IgD-negative memory B cell (primary cell): ENCODE data around the gene PDLIM5. TPM values are rescaled to one million over a fixed set of nuclear protein-coding genes. Genes with fewer than 3 reads are reported as not detected.
"Not testable (repeated sequence)": the region's sequence is repeated elsewhere in the genome, so short reads cannot be mapped to it uniquely, and the experiment has no call there.

Experiments used
- H3K27ac Mint-ChIP-seq, 3 donors: one replicate each; pipeline ENCODE4 v1.8.0; 2020 to 2022; ENCODE audit warnings: mild to moderate bottlenecking in 3 of 3, mixed read lengths in 3 of 3, moderate library complexity in 1 of 3
- H3K27me3 Mint-ChIP-seq: one replicate; pipeline ENCODE4 v1.8.0; 2021; ENCODE audit warnings: mixed read lengths
- H3K36me3 Mint-ChIP-seq: one replicate; pipeline ENCODE4 v1.8.0; 2020; ENCODE audit warnings: mild to moderate bottlenecking, mixed read lengths
- H3K4me1 Mint-ChIP-seq, 3 donors: one replicate each; pipeline ENCODE4 v1.8.0; 2020 to 2022; ENCODE audit warnings: mixed read lengths in 3 of 3, mild to moderate bottlenecking in 1 of 3
- H3K4me3 Mint-ChIP-seq, 4 donors: one replicate each; pipeline ENCODE4 v1.8.0; 2020 to 2022; ENCODE audit warnings: mild to moderate bottlenecking in 4 of 4, mixed read lengths in 4 of 4, moderate library complexity in 3 of 4
- H3K9me3 Mint-ChIP-seq, 3 donors: one replicate each; pipeline ENCODE4 v1.8.0; 2020 to 2021; ENCODE audit warnings: mixed read lengths in 3 of 3, mild to moderate bottlenecking in 1 of 3
- polyA plus RNA-seq: library from polyadenylated mRNA; unstranded; fragments of 300-500 nt; fragmentation: Illumina TruSeq; gene quantifications from one replicate; pipeline ENCODE4 v1.2.3, GENCODE V29; 2021

The PDLIM5 gene
- polyA plus RNA-seq, 1 donor from 2014 or later: 37.0 TPM

GRCh38 chr4:94550851-94551250 lies 99.1 kb downstream of the PDLIM5 start:
- Mint-ChIP-seq H3K27me3 (no peaks in the 10 kb centered on the region), H3K4me1 (peaks cover 0 to 5% (median 0%) of the 10 kb centered on the region in 3 donors), H3K36me3 (peaks cover 16% of the 10 kb centered on the region), H3K27ac (no peak overlapping the region), H3K9me3 (peaks cover 0 to 4% (median 0%) of the 10 kb centered on the region in 3 donors), H3K4me3 (no peak overlapping the region)

- Mint-ChIP-seq H3K9me3 (peaks cover 0 to 4% (median 2%) of the 10 kb centered on the region in 3 donors), H3K4me1 (peaks cover 0 to 5% (median 0%) of the 10 kb centered on the region in 3 donors), H3K36me3 (peaks cover 18% of the 10 kb centered on the region), H3K27ac (no peak overlapping the region), H3K4me3 (no peak overlapping the region), H3K27me3 (no peaks in the 10 kb centered on the region)
Observed at GRCh38 chr4:94551643-94552564, 100.2 kb downstream of the PDLIM5 start.

GRCh38 chr4:94556047-94556446 lies 104.3 kb downstream of the PDLIM5 start:
- not testable (repeated sequence) for H3K4me1 Mint-ChIP-seq, H3K4me3 Mint-ChIP-seq, H3K27me3 Mint-ChIP-seq, H3K27ac Mint-ChIP-seq, H3K9me3 Mint-ChIP-seq
- peaks cover 14% of the 10 kb centered on the region for H3K36me3 Mint-ChIP-seq

- not testable (repeated sequence) for H3K4me1 Mint-ChIP-seq, H3K27ac Mint-ChIP-seq, H3K4me3 Mint-ChIP-seq, H3K27me3 Mint-ChIP-seq, H3K9me3 Mint-ChIP-seq
- H3K36me3 Mint-ChIP-seq: peaks cover 14% of the 10 kb centered on the region
Observed at GRCh38 chr4:94557632-94558031, 105.9 kb downstream of the PDLIM5 start.

GRCh38 chr4:94558392-94558904 lies 106.7 kb downstream of the PDLIM5 start:
- Mint-ChIP-seq H3K4me3 (no peak overlapping the region), H3K9me3 (peaks cover 0 to 2% (median 0%) of the 10 kb centered on the region in 3 donors), H3K36me3 (peaks cover 14% of the 10 kb centered on the region), H3K4me1 (peaks cover 0 to 3% (median 0%) of the 10 kb centered on the region in 3 donors), H3K27ac (no peak overlapping the region), H3K27me3 (no peaks in the 10 kb centered on the region)

GRCh38 chr4:94559351-94559806 lies 107.6 kb downstream of the PDLIM5 start:
- Mint-ChIP-seq H3K4me3 (no peak overlapping the region), H3K27ac (no peak overlapping the region), H3K9me3 (peaks cover 0 to 2% (median 0%) of the 10 kb centered on the region in 3 donors), H3K4me1 (peaks cover 0 to 3% (median 0%) of the 10 kb centered on the region in 3 donors), H3K27me3 (no peaks in the 10 kb centered on the region), H3K36me3 (peaks cover 16% of the 10 kb centered on the region)

GRCh38 chr4:94561249-94562024 lies 109.7 kb downstream of the PDLIM5 start:
- H3K36me3 Mint-ChIP-seq: peaks cover 14% of the 10 kb centered on the region
- H3K9me3 Mint-ChIP-seq: peaks cover 0 to 2% (median 0%) of the 10 kb centered on the region in 3 donors
- peaks cover 0 to 3% (median 1%) of the 10 kb centered on the region in 3 donors for H3K4me1 Mint-ChIP-seq
- H3K27me3 Mint-ChIP-seq: no peaks in the 10 kb centered on the region
- H3K4me3 Mint-ChIP-seq: no peak overlapping the region
- H3K27ac Mint-ChIP-seq: no peak overlapping the region

GRCh38 chr4:94562285-94562684 lies 110.5 kb downstream of the PDLIM5 start:
- Mint-ChIP-seq H3K4me3 (no peak overlapping the region), H3K27ac (no peak overlapping the region), H3K27me3 (no peaks in the 10 kb centered on the region), H3K36me3 (peaks cover 10% of the 10 kb centered on the region), H3K4me1 (peaks cover 0 to 3% (median 1%) of the 10 kb centered on the region in 3 donors), H3K9me3 (no peaks in the 10 kb centered on the region)

GRCh38 chr4:94564252-94564651 lies 112.5 kb downstream of the PDLIM5 start:
- no peaks in the 10 kb centered on the region for H3K27me3 Mint-ChIP-seq
- peaks cover 3 to 8% (median 5%) of the 10 kb centered on the region in 3 donors for H3K4me1 Mint-ChIP-seq
- H3K36me3 Mint-ChIP-seq: peaks cover 6% of the 10 kb centered on the region
- H3K4me3 Mint-ChIP-seq: no peak overlapping the region
- H3K9me3 Mint-ChIP-seq: no peaks in the 10 kb centered on the region
- H3K27ac Mint-ChIP-seq: no peak overlapping the region

GRCh38 chr4:94566420-94566819 lies 114.7 kb downstream of the PDLIM5 start:
- Mint-ChIP-seq H3K9me3 (no peaks in the 10 kb centered on the region), H3K27me3 (no peaks in the 10 kb centered on the region), H3K4me3 (no peak overlapping the region), H3K27ac (no peak overlapping the region), H3K4me1 (peaks cover 3 to 8% (median 5%) of the 10 kb centered on the region in 3 donors), H3K36me3 (peaks cover 3% of the 10 kb centered on the region)

GRCh38 chr4:94567811-94568210 lies 116.1 kb downstream of the PDLIM5 start:
- Mint-ChIP-seq H3K27me3 (no peaks in the 10 kb centered on the region), H3K4me1 (peaks cover 3 to 5% (median 5%) of the 10 kb centered on the region in 3 donors), H3K36me3 (peaks cover 3% of the 10 kb centered on the region), H3K27ac (no peak overlapping the region), H3K4me3 (peak overlapping the region in 2 of 4 donors; percentile 6 to 35), H3K9me3 (no peaks in the 10 kb centered on the region)

- peaks cover 2% of the 10 kb centered on the region for H3K36me3 Mint-ChIP-seq
- H3K9me3 Mint-ChIP-seq: no peaks in the 10 kb centered on the region
- peaks cover 3 to 5% (median 5%) of the 10 kb centered on the region in 3 donors for H3K4me1 Mint-ChIP-seq
- no peaks in the 10 kb centered on the region for H3K27me3 Mint-ChIP-seq
- H3K4me3 Mint-ChIP-seq: no peak overlapping the region
- H3K27ac Mint-ChIP-seq: no peak overlapping the region
Observed at GRCh38 chr4:94570558-94570957, 118.8 kb downstream of the PDLIM5 start.

- no peak overlapping the region for H3K27ac Mint-ChIP-seq
- no peaks in the 10 kb centered on the region for H3K9me3 Mint-ChIP-seq
- peaks cover 3 to 5% (median 4%) of the 10 kb centered on the region in 3 donors for H3K4me1 Mint-ChIP-seq
- H3K27me3 Mint-ChIP-seq: no peaks in the 10 kb centered on the region
- H3K36me3 Mint-ChIP-seq: peaks cover 2% of the 10 kb centered on the region
- no peak overlapping the region for H3K4me3 Mint-ChIP-seq
Observed at GRCh38 chr4:94571298-94571697, 119.6 kb downstream of the PDLIM5 start.

GRCh38 chr4:94571715-94572114 lies 120.0 kb downstream of the PDLIM5 start:
- no peaks in the 10 kb centered on the region for H3K9me3 Mint-ChIP-seq
- H3K36me3 Mint-ChIP-seq: peaks cover 2% of the 10 kb centered on the region
- H3K4me1 Mint-ChIP-seq: peaks cover 3 to 5% (median 4%) of the 10 kb centered on the region in 3 donors
- H3K27ac Mint-ChIP-seq: no peak overlapping the region
- no peaks in the 10 kb centered on the region for H3K27me3 Mint-ChIP-seq
- H3K4me3 Mint-ChIP-seq: no peak overlapping the region

GRCh38 chr4:94574050-94574449 lies 122.3 kb downstream of the PDLIM5 start:
- no peak overlapping the region for H3K27ac Mint-ChIP-seq
- no peaks in the 10 kb centered on the region for H3K4me1 Mint-ChIP-seq
- no peak overlapping the region for H3K4me3 Mint-ChIP-seq
- no peaks in the 10 kb centered on the region for H3K27me3 Mint-ChIP-seq
- peaks cover 2% of the 10 kb centered on the region for H3K36me3 Mint-ChIP-seq
- no peaks in the 10 kb centered on the region for H3K9me3 Mint-ChIP-seq
